HepG2 (cell line): ENCODE data around the gene PSMG1.

ENCODE experiments used
- CREB1 ChIP-seq, 2 experiments: fragments of 450-650 bp in 1 of 2; IDR thresholded peaks; 2 replicates each; pipeline ENCODE4 v1.6.1; 2016 to 2017; ENCODE audit warnings: control low read depth in 1 of 2, mild to moderate bottlenecking in 1 of 2, missing compliant biosample characterization in 1 of 2, missing genetic modification characterization in 1 of 2
- MYC ChIP-seq: sonication (generic); formaldehyde crosslinking; IDR thresholded peaks from 2 replicates; pipeline ENCODE4 v1.9.0; 2021; ENCODE audit warnings: missing genetic modification reagents, borderline replicate concordance
- RAD21 ChIP-seq: fragments of 450-650 bp; formaldehyde crosslinking; IDR thresholded peaks from 2 replicates; pipeline ENCODE4 v1.5.0; 2020; ENCODE audit warnings: mild to moderate bottlenecking

DNA sequence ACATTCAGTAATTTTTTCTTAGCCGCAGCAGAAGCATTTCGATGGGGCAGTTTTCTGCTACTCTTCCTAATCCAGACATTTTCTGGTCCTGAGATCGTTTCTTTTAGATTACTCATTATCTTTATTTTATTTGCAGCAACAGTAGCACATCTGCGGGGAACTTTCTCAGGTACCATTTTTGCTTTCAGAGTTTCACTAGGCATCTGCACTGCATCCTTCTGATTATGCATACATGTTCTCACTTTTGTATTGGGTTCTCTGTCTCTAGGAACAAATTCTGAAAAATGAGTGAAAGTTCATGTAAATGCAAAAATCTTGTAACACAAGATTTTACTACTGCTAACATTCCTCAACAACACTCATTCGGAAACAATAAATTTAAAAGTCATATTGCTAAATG lies 3.9 kb upstream of the PSMG1 start:
- TF ChIP-seq MYC (CRISPR knock-in tag) (no peak), CREB1 (IDR thresholded peaks at IDR 0.05) (no peak), CREB1 (CRISPR knock-in tag; IDR thresholded peaks at IDR 0.05) (no peak), RAD21 (CRISPR knock-in tag) (no peak)
